GM19455 (cell line): ENCODE results near the gene COL4A2.

Source experiments
- ATAC-seq: cut with Tn5 transposase; IDR thresholded peaks from one replicate; pipeline ENCODE4 v1.9.1; 2021; ENCODE audit not compliant: unreplicated experiment

COL4A2 gene

GRCh38 chr13:110306960-110307766 is at the start of gene COL4A2, which contains the start of gene COL4A1:
COL4A2 (plus strand) TSS chr13:110307284; CDS start chr13:110307904, 620 bp downstream.
COL4A1 (minus strand) TSS chr13:110307157; CDS start chr13:110307027, 130 bp downstream.
- ATAC-seq: no peak

GRCh38 chr13:110257408-110257807 is 49.7 kb upstream of the COL4A2 start:
- ATAC-seq: no peak

- no peak for ATAC-seq
Measured at GRCh38 chr13:110258876-110259631, 48.0 kb upstream of the COL4A2 start.

DNA sequence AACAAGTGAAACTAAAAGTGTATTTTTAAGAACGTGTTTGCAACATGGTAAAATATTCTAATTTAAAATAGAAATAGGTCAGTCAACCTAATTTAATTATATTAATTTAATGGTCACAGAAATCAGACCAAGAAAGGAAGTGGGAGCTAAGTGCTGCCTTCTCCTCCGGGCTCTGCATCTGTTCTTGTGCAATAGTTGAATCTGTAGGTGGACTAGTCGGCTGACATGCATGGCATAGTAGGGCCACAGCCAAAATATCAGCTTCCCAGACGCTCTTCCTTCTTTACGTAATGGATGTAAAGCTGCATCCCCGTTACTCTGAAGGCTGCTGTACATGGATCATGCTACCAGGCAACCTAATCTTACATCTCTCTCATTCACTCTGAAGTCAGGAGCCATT is 47.4 kb upstream of the COL4A2 start:
- ATAC-seq: no peak

DNA sequence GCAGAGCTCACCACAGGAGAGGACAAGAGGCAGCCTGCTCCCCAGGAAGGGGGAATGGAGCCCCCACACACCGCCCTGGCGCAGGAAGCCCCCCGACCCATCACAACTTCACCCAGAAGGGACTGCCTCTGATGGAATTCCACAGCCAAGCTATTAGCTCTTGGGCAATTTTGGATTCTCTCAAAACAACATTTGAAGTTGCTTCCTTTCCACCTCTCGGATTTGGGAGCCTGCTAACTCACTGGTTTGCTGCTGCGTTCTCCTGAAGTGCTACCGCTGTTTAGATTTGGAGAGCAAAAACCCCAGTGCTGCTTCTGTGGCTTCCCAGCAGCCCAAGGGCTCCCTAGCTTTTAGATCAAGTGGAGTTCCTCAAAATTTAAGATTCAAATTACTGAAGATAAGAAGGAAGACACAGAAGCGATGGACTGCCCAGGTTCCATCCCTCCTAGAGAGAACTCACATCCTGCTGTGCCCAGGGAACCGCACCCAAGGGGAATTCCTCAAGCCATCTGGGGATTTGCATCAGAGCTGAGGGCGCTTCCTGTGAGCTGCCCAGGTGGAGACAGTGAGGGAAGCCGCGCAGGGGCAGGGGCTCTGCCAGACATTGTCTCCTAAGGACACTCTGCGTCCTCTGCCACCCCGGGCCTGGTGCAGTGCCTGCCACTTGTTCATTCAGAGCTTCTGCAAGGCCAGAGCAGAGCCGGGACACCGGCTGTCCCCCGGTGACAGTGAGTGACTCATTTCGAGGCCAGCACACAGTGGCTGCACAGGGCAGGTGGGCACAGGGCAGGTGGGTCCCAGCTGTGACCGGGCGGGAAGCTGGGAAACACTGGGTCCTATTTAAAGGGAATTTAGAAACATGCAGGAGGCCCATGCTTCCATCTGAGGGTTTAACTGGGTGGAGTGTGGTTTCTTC is 45.7 kb upstream of the COL4A2 start:
- no peak for ATAC-seq

DNA sequence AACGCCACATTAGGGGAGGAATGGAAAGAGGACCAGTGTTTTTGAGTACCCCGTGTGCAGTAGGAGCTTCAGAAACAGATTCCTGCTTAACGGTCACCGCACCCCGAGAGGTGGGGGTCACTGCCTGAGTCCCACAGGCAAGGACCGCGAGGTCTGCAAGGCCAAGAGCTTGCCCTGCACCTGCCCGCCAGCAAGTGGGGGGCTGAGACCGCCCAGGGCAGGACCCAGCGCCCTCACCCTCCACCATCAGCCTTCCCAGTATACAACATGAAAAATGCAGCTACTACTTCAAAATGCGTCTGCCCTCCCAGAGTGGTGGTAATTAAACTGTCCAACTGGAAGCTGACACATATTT is 45.0 kb upstream of the COL4A2 start:
- ATAC-seq: no peak

DNA sequence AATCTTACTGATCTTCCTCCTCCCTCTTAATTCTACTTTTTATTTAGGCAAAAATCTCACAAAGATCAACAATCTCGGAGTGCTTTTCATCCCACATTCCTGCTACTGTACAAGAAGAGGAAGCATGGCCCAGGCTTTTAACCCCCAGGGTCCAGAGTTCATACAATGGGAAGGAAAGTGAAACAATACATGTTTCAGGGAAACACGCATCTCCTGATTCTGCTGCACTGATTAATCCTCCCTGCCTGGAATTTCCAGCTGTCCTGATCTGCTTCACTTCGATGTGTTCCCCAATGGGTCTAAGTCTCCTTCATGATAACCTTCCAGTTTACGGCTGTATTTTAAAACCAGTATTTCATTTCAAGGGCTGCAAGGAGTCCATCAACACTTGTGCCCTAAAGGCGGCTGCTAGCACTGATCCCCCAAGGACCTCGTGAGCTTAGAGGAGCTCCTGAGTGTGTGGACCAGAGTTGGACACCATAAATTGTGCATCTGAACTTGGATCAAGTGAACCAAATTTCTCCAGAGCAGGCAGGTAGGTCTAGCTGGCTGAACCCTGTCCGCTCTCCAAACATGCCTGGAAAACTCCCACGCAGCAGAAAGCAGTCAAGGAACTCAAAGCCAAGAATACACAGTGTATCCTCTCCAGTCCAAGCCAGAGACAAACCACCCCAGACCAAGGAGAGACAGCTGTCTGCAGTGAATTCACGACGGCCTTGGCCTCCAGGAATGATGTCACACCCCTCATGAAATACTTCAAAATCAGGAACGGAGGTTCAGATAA is 44.4 kb upstream of the COL4A2 start:
- no peak for ATAC-seq

DNA sequence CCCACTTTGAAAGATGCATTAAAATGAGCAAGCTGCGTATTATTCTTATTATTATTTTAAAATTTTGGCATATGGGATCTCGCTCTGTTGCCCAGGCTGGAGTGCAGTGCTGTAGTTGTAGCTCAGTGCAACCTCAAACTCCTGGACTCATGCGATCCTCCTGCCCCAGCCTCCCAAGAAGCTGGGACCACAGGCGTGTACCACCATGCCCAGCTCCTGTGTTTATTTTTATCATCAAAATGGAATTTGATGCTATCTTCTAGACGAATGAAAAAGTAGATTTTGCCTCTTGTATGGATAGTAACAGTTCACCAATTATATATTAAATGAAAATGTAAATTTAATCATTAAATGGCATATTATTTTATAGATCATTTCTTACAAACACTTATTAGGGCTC is 43.7 kb upstream of the COL4A2 start:
- no peak for ATAC-seq

DNA sequence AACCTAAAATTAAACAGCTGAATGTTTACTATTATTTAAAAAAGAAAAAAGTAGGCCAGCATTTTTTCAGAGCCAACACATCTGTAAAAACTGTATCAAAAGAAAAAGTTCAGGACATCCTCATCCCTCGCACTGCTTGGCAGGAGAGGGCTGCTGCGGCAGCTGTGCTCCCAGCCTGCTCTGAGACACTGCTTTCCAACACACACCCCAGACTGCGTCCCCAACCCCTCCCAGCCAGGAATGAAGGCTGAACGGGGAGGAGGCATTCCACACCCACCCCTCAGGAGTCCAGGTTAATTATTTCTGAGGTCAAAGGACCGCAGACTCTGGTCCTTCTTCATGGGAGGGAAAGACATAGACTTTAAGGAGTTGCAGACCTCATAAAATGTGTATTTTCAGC is 43.2 kb upstream of the COL4A2 start:
- ATAC-seq: no peak

GRCh38 chr13:110264685-110265275 is 42.3 kb upstream of the COL4A2 start:
- ATAC-seq: no peak

DNA sequence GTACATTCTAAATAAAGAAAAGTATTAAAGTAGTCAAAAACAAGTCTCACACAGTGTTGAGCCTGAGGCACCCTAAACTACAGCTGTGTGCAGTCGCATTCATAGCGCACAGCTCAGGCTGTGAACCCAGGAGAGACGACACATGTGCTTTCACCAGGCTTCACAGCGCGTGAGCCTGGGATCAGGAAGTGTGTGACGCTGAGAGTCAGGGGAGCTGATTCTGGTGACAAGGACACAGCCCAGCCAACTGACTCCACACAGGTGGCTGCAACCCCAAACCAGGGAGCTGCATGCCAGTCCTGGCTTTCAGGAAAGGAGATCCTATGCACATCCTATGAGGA is 41.8 kb upstream of the COL4A2 start:
- ATAC-seq: no peak

DNA sequence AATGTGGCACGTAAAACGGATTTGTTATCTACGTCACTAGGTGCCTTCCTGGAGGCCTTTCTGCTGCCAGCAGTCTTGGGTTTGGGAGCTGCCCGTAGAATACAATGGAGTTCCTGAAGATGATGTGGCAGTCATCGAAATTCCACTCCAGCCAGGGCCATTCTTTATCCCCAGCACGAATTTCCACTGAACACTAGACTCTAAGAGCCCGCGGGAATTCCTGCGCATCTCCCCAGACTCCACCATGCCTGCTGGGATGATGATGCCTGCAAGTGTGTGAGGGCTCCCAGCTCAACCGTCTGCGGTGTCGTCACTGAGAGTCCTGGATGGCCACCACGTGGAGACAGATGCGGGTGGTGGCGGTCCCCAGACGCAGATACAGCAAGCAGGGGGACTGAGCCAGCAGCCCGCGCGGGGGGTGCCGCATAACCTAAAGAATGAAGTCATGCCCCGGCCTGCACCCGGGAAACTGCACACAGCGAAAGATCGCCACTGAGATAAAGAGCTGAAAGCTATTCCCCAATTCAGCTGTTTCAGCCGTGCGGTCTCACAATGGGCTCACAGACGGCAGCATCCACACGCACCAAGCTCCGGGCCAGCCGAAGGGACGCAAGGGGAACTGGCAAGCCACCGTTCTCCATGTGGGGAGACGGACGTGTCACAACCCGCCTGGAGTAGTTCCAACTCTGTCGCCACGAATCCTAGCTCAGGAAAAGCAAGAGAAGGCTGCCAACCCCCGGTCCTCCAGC is 41.2 kb upstream of the COL4A2 start:
- no peak for ATAC-seq

DNA sequence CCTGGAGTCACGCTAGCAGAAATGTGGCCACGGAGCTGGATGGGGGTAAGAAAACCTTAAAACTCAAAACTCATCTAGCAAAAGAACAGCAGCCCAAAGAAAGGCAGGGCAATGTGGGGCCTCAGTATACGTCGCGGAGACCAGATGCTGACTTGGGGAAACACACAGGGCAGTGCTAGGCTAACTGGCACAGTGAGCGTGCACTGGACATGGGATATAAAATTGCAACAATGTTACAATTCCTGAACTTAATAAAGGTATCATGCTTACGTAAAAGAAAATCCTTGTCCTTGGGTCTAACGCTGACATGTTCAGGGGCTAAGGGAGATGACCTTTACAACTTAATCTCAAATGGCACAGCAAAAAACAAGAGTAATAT is 40.7 kb upstream of the COL4A2 start:
- ATAC-seq: no peak

DNA sequence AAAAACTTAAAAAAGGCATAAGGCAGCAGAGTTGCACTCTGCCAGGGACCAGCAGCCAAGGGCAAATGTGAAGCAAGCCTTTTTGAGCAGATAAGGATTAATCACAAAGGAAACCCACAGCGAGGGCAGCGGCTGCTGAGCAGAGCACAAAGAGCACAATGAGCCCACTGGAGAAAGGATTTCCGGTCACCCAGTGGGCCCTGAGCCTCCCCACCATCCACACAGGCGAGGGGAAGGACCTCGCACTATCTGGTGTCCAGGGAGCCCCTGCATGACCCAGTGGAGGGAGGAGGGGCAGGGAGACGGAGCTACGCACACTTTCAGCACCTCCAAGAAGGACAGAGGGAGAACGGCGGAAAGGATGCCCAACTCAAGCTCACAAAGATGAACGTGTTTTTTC is 40.1 kb upstream of the COL4A2 start:
- no peak for ATAC-seq

- ATAC-seq: no peak
Measured at GRCh38 chr13:110268061-110268460, 39.0 kb upstream of the COL4A2 start.

GRCh38 chr13:110268576-110269185 is 38.4 kb upstream of the COL4A2 start:
- ATAC-seq: no peak

DNA sequence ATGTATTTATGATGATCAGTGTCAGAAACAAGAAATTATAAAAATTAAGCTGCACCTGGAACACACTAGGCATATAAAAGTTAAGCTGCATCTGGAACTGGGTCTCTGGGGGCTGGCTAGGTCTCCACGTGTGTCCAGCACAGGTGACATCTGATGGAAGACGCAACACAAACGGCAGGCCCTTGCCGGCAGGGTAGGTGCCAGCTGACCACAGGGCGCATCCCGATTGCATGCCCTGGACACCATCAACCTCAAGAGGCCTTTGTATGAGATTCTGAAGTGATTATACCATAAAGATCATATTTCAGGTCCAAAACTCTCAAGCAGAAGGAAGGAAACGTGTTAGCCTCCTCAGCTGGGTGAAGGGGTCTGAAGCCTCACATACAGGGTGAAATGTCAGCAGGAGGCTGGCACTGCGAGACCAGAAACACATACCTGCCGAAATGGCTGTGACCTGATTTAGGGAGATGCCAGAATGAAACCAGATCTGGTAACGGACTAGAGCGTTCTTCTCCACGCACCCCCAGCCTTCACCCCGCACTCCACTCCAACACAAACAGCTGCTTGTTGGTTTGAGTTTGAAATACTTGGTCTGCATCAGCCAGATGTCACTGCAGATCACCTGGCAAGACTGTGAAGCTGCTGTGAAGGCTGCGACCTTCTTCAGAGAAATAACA is 37.4 kb upstream of the COL4A2 start:
- no peak for ATAC-seq

GRCh38 chr13:110270507-110270906 is 36.6 kb upstream of the COL4A2 start:
- ATAC-seq: no peak

GRCh38 chr13:110271313-110271712 is 35.8 kb upstream of the COL4A2 start:
- ATAC-seq: no peak
